ENCODE results near the gene CCDC28B. TPM values are rescaled to one million over a fixed set of nuclear protein-coding genes. Genes with fewer than 3 reads are reported as not detected.
"Not testable (repeated sequence)": the region's sequence is repeated elsewhere in the genome, so short reads cannot be mapped to it uniquely, and the experiment has no call there.

CCDC28B gene
- 10 to 100 TPM; 20.0 to 24.6 TPM for total RNA-seq

- Mint-ChIP-seq H3K4me3 (peak within 1 kb of the TSS; percentile 88 to 90), H3K36me3 (ENCODE audit: insufficient read depth in 2 of 2) (peaks cover 0 to 7% of the 10 kb centered on the region in 2 donors), H3K9me3 (no peaks in the 10 kb centered on the region), H3K4me1 (ENCODE audit: low read depth) (peaks cover 75% of the 10 kb centered on the region), H3K27ac (peak within 1 kb of the TSS; percentile 90), H3K27me3 (ENCODE audit: low read depth) (no peaks in the 10 kb centered on the region)
- peak; percentile 45 to 56 for DNase-seq
- peak; percentile 42 to 48 for ATAC-seq (replicated peaks in 1 of 2)
Observed at GRCh38 chr1:32200226-32201010, at the start of gene CCDC28B. Gene CCDC28B, plus strand, starts transcription at chr1:32200595. Its CDS starts 1,341 bp downstream, at chr1:32201936.

GRCh38 chr1:32150847-32151246 lies 49.5 kb upstream of the CCDC28B start:
- peaks cover 9 to 31% of the 10 kb centered on the region in 2 donors for H3K36me3 Mint-ChIP-seq (ENCODE audit: insufficient read depth in 2 of 2)
- peaks cover 1 to 2% of the 10 kb centered on the region in 2 donors for H3K9me3 Mint-ChIP-seq

GRCh38 chr1:32151319-32151787 lies 49.0 kb upstream of the CCDC28B start:
- Mint-ChIP-seq H3K4me3 (no peak overlapping the region), H3K9me3 (peaks cover 1 to 2% of the 10 kb centered on the region in 2 donors), H3K36me3 (ENCODE audit: insufficient read depth in 2 of 2) (peaks cover 9 to 30% of the 10 kb centered on the region in 2 donors), H3K4me1 (ENCODE audit: low read depth) (peaks cover 22% of the 10 kb centered on the region), H3K27me3 (ENCODE audit: low read depth) (no peaks in the 10 kb centered on the region), H3K27ac (no peak overlapping the region)
- DNase-seq (no peak), ATAC-seq (replicated peaks in 1 of 2) (no peak)

More at GRCh38 chr1:32150847-32151246, 49.5 kb upstream of the CCDC28B start:
- Mint-ChIP-seq H3K4me1 (ENCODE audit: low read depth) (peaks cover 26% of the 10 kb centered on the region), H3K27me3 (ENCODE audit: low read depth) (no peaks in the 10 kb centered on the region), H3K27ac (no peak overlapping the region), H3K4me3 (no peak overlapping the region)
- no peak for ATAC-seq (replicated peaks in 1 of 2)
- no peak for DNase-seq

- Mint-ChIP-seq H3K27me3 (ENCODE audit: low read depth) (no peaks in the 10 kb centered on the region), H3K4me3 (no peak overlapping the region), H3K4me1 (ENCODE audit: low read depth) (peaks cover 11% of the 10 kb centered on the region), H3K9me3 (no peaks in the 10 kb centered on the region), H3K27ac (peak overlapping the region; percentile 54), H3K36me3 (ENCODE audit: insufficient read depth in 2 of 2) (peaks cover 7 to 30% of the 10 kb centered on the region in 2 donors)
- DNase-seq (no peak), ATAC-seq (replicated peaks in 1 of 2) (peak; percentile 32 to 58)
Observed at GRCh38 chr1:32159189-32159588, 41.2 kb upstream of the CCDC28B start.

GRCh38 chr1:32163405-32163804 lies 37.0 kb upstream of the CCDC28B start:
- no peak overlapping the region for H3K4me3 Mint-ChIP-seq
- DNase-seq (no peak), ATAC-seq (replicated peaks in 1 of 2) (no peak)
- H3K27ac Mint-ChIP-seq, result no peak overlapping the region
- no peaks in the 10 kb centered on the region for H3K27me3 Mint-ChIP-seq (ENCODE audit: low read depth)
- peaks cover 2 to 18% of the 10 kb centered on the region in 2 donors for H3K36me3 Mint-ChIP-seq (ENCODE audit: insufficient read depth in 2 of 2)
- H3K4me1 Mint-ChIP-seq (ENCODE audit: low read depth), result peaks cover 11% of the 10 kb centered on the region
- no peaks in the 10 kb centered on the region for H3K9me3 Mint-ChIP-seq

GRCh38 chr1:32165633-32166032 lies 34.8 kb upstream of the CCDC28B start:
- peaks cover 7 to 17% of the 10 kb centered on the region in 2 donors for H3K36me3 Mint-ChIP-seq (ENCODE audit: insufficient read depth in 2 of 2)
- not testable (repeated sequence) for H3K27me3 Mint-ChIP-seq (ENCODE audit: low read depth); H3K4me3 Mint-ChIP-seq; H3K4me1 Mint-ChIP-seq (ENCODE audit: low read depth); DNase-seq; H3K9me3 Mint-ChIP-seq; H3K27ac Mint-ChIP-seq; ATAC-seq (replicated peaks in 1 of 2)

GRCh38 chr1:32170991-32171390 lies 29.4 kb upstream of the CCDC28B start:
- DNase-seq (no peak), ATAC-seq (replicated peaks in 1 of 2) (no peak)
- H3K36me3 Mint-ChIP-seq (ENCODE audit: insufficient read depth in 2 of 2), result peaks cover 7 to 23% of the 10 kb centered on the region in 2 donors
- no peak overlapping the region for H3K4me3 Mint-ChIP-seq
- H3K27me3 Mint-ChIP-seq (ENCODE audit: low read depth), result no peaks in the 10 kb centered on the region
- no peak overlapping the region for H3K27ac Mint-ChIP-seq
- H3K9me3 Mint-ChIP-seq, result no peaks in the 10 kb centered on the region
- H3K4me1 Mint-ChIP-seq (ENCODE audit: low read depth), result peaks cover 17% of the 10 kb centered on the region

- Mint-ChIP-seq H3K4me3 (no peak overlapping the region), H3K36me3 (ENCODE audit: insufficient read depth in 2 of 2) (peaks cover 5 to 20% of the 10 kb centered on the region in 2 donors), H3K9me3 (no peaks in the 10 kb centered on the region), H3K27ac (peak overlapping the region; percentile 19), H3K4me1 (ENCODE audit: low read depth) (peaks cover 17% of the 10 kb centered on the region), H3K27me3 (ENCODE audit: low read depth) (no peaks in the 10 kb centered on the region)
- ATAC-seq (replicated peaks in 1 of 2) (no peak), DNase-seq (no peak)
Observed at GRCh38 chr1:32172621-32173245, 27.7 kb upstream of the CCDC28B start.

- H3K36me3 Mint-ChIP-seq (ENCODE audit: insufficient read depth in 2 of 2), result peaks cover 17 to 29% of the 10 kb centered on the region in 2 donors
- ATAC-seq (replicated peaks in 1 of 2) (no peak), DNase-seq (no peak)
- peaks cover 43% of the 10 kb centered on the region for H3K4me1 Mint-ChIP-seq (ENCODE audit: low read depth)
- peak overlapping the region; percentile 98 to 99 for H3K4me3 Mint-ChIP-seq
- H3K27me3 Mint-ChIP-seq (ENCODE audit: low read depth), result no peaks in the 10 kb centered on the region
- peak overlapping the region; percentile 98 for H3K27ac Mint-ChIP-seq
- no peaks in the 10 kb centered on the region for H3K9me3 Mint-ChIP-seq
Observed at GRCh38 chr1:32178380-32179192, 21.8 kb upstream of the CCDC28B start.

GRCh38 chr1:32179193-32179442 lies 21.3 kb upstream of the CCDC28B start:
- Mint-ChIP-seq H3K9me3 (no peaks in the 10 kb centered on the region), H3K4me3 (peak overlapping the region; percentile 98 to 99), H3K36me3 (ENCODE audit: insufficient read depth in 2 of 2) (peaks cover 19 to 34% of the 10 kb centered on the region in 2 donors), H3K4me1 (ENCODE audit: low read depth) (peaks cover 48% of the 10 kb centered on the region), H3K27ac (peak overlapping the region; percentile 98), H3K27me3 (ENCODE audit: low read depth) (no peaks in the 10 kb centered on the region)
- ATAC-seq (replicated peaks in 1 of 2) (no peak), DNase-seq (no peak)

- peaks cover 53% of the 10 kb centered on the region for H3K4me1 Mint-ChIP-seq (ENCODE audit: low read depth)
- no peaks in the 10 kb centered on the region for H3K9me3 Mint-ChIP-seq
- peak within 1 kb of the TSS; percentile 98 for H3K27ac Mint-ChIP-seq
- ATAC-seq (replicated peaks in 1 of 2) (peak; percentile 87 to 91), DNase-seq (peak; percentile 93 to 94)
- H3K27me3 Mint-ChIP-seq (ENCODE audit: low read depth), result no peaks in the 10 kb centered on the region
- H3K36me3 Mint-ChIP-seq (ENCODE audit: insufficient read depth in 2 of 2), result peaks cover 22 to 35% of the 10 kb centered on the region in 2 donors
- H3K4me3 Mint-ChIP-seq, result peak within 1 kb of the TSS; percentile 98 to 99
Observed at GRCh38 chr1:32179443-32180185, 20.8 kb upstream of the CCDC28B start, which contains the start of gene TXLNA. Gene TXLNA, plus strand, starts transcription at chr1:32179675. Its CDS starts 671 bp downstream, at chr1:32180346.
